OCI-LY7 (cell line): ENCODE results near the gene LPP. TPM values are rescaled to one million over a fixed set of nuclear protein-coding genes. Genes with fewer than 3 reads are reported as not detected.

Experiments
- BruUV-seq: library from RNA; stranded (reverse); fragments of 400-500 nt; replicated peaks from 2 replicates; lab custom pipeline; 2021; lab: Mats Ljungman, UMichigan
- CTCF ChIA-PET: fragments of 300-600 bp; sonication (Branson Sonifier 250); formaldehyde crosslinking; loops from one replicate; lab custom pipeline; 2022; ENCODE audit warnings: antibody characterized with exemption; ENCODE audit not compliant: unreplicated experiment; lab: Charles Lee
- POLR2A ChIA-PET: fragments of 300-600 bp; sonication (Branson Sonifier 250); formaldehyde crosslinking; loops from one replicate; lab custom pipeline; 2022; ENCODE audit warnings: antibody characterized with exemption; lab: Charles Lee
- DNase-seq: peaks from one replicate; pipeline ENCODE4 v3.0.0-alpha.2; 2015; ENCODE audit warnings: low spot score
- H2AFZ ChIP-seq: fragments of 200-600 bp; sonication (generic), shearing (Covaris generic); 2 replicates; pipeline ENCODE4 v1.6.1; 2014; ENCODE audit warnings: mild to moderate bottlenecking, antibody characterized with exemption, low read length, moderate library complexity
- H3K27ac ChIP-seq: fragments of 200-600 bp; sonication (generic); 2 replicates; pipeline ENCODE4 v1.5.1; 2014; ENCODE audit warnings: mixed run types, low read depth, mild to moderate bottlenecking, moderate library complexity, low read length, inconsistent platforms; ENCODE audit not compliant: poor library complexity, severe bottlenecking
- H3K36me3 ChIP-seq: fragments of 200-600 bp; sonication (generic); 2 replicates; pipeline ENCODE4 v1.6.1; 2014; ENCODE audit warnings: mild to moderate bottlenecking, antibody characterized with exemption, low read length, moderate library complexity, mixed read lengths; ENCODE audit not compliant: insufficient read depth
- H3K4me1 ChIP-seq: fragments of 200-600 bp; sonication (generic); 2 replicates; pipeline ENCODE4 v1.5.1; 2014; ENCODE audit warnings: mild to moderate bottlenecking, low read length; ENCODE audit not compliant: insufficient read depth, poor library complexity, severe bottlenecking
- H3K4me2 ChIP-seq: fragments of 200-600 bp; sonication (generic); 2 replicates; pipeline ENCODE4 v1.6.1; 2014; ENCODE audit warnings: mild to moderate bottlenecking, low read length
- H3K4me3 ChIP-seq: fragments of 200-600 bp; sonication (generic); 2 replicates; pipeline ENCODE4 v1.5.1; 2014; ENCODE audit warnings: mild to moderate bottlenecking, low read depth, low read length; ENCODE audit not compliant: poor library complexity, severe bottlenecking
- H3K79me2 ChIP-seq: fragments of 200-600 bp; sonication (generic); 2 replicates; pipeline ENCODE4 v1.6.1; 2016; ENCODE audit warnings: low read depth, mild to moderate bottlenecking, low read length, moderate library complexity, mixed read lengths; ENCODE audit not compliant: insufficient read depth
- H3K9me2 ChIP-seq: fragments of 200-600 bp; sonication (generic); 2 replicates; pipeline ENCODE4 v1.6.1; 2016; ENCODE audit warnings: mild to moderate bottlenecking, low read length, mixed read lengths; ENCODE audit not compliant: insufficient read depth
- H3K9me3 ChIP-seq: fragments of 200-600 bp; sonication (generic); 2 replicates; pipeline ENCODE4 v1.6.1; 2014; ENCODE audit warnings: mild to moderate bottlenecking, mixed run types, low read length, mixed read lengths
- H4K20me1 ChIP-seq: fragments of 200-600 bp; sonication (generic); 2 replicates; pipeline ENCODE4 v1.6.1; 2014; ENCODE audit warnings: mild to moderate bottlenecking, antibody characterized with exemption, low read length, moderate library complexity, mixed read lengths; ENCODE audit not compliant: insufficient read depth
- EZH2phosphoT487 ChIP-seq: fragments of 200-600 bp; sonication (generic); IDR thresholded peaks from 2 replicates; pipeline ENCODE4 v1.6.1; 2018; ENCODE audit warnings: low read depth, borderline replicate concordance, mild to moderate bottlenecking, mixed run types, antibody characterized with exemption, low read length, moderate library complexity, mixed read lengths
- intact Hi-C: fragments of 100-400 bp; cut with micrococcal nuclease; formaldehyde crosslinking; loops from one replicate; pipeline ENCODE4 v1.10.0; 2022; ENCODE audit not compliant: unreplicated experiment
- total RNA-seq, 2 experiments: library from RNA; depleted of rRNA in 1 of 2; stranded (reverse); fragments of >200 nt in 1 of 2; shearing (Covaris generic) in 1 of 2; gene quantifications; 2 replicates each; pipeline ENCODE4 v1.2.3, GENCODE V29; 2014 to 2022
- TF ChIP-seq, protein P1 (sequence below): fragments of 200-600 bp; sonication (generic); conservative IDR thresholded peaks from 2 replicates; pipeline ENCODE4 v1.5.1; 2014; ENCODE audit warnings: mild to moderate bottlenecking, antibody characterized with exemption, low read length, moderate library complexity, mixed read lengths

The LPP gene
- total RNA-seq, 2 experiments from 2014 or later: 10.9 to 119 TPM

GRCh38 chr3:188244395-188244861 lies 90.5 kb downstream of the LPP start:
- BruUV-seq: no TSS peak
- intact Hi-C loops: loop anchor here (5.0 to 10.0 kb wide), 3 partner anchors 148 to 710 kb away; no protein-coding TSS in a partner anchor
- ChIA-PET CTCF (interaction anchor here (0.6 to 0.8 kb wide), 3 partner anchors 20 to 504 kb away, joined by 3 read pairs; no protein-coding TSS in a partner anchor), POLR2A (interaction anchor here (0.7 to 5.4 kb wide), 14 partner anchors 20 to 702 kb away, joined by 3 to 74 read pairs (median 3); no protein-coding TSS in a partner anchor)
- peak overlapping the region; percentile 81 for H3K4me2 ChIP-seq
- peaks cover 54% of the 10 kb centered on the region; the same call in 1 of the 2 replicates for H3K79me2 ChIP-seq
- H3K9me3 ChIP-seq: no peaks in the 10 kb centered on the region
- H3K9me2 ChIP-seq: no peaks in the 10 kb centered on the region
- peak; percentile 76 for DNase-seq
- no peaks in the 10 kb centered on the region for H4K20me1 ChIP-seq
- no peak for TF ChIP-seq EZH2phosphoT487
- TF ChIP-seq, protein P1, sequence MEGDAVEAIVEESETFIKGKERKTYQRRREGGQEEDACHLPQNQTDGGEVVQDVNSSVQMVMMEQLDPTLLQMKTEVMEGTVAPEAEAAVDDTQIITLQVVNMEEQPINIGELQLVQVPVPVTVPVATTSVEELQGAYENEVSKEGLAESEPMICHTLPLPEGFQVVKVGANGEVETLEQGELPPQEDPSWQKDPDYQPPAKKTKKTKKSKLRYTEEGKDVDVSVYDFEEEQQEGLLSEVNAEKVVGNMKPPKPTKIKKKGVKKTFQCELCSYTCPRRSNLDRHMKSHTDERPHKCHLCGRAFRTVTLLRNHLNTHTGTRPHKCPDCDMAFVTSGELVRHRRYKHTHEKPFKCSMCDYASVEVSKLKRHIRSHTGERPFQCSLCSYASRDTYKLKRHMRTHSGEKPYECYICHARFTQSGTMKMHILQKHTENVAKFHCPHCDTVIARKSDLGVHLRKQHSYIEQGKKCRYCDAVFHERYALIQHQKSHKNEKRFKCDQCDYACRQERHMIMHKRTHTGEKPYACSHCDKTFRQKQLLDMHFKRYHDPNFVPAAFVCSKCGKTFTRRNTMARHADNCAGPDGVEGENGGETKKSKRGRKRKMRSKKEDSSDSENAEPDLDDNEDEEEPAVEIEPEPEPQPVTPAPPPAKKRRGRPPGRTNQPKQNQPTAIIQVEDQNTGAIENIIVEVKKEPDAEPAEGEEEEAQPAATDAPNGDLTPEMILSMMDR: no peak
- peak overlapping the region; percentile 7; the same call in 1 of the 2 replicates for H2AFZ ChIP-seq
- H3K4me3 ChIP-seq: peak overlapping the region; percentile 21
- H3K36me3 ChIP-seq: peaks cover 9% of the 10 kb centered on the region; the same call in 1 of the 2 replicates
- H3K27ac ChIP-seq: peak overlapping the region; percentile 98
- peaks cover 96% of the 10 kb centered on the region for H3K4me1 ChIP-seq

DNA sequence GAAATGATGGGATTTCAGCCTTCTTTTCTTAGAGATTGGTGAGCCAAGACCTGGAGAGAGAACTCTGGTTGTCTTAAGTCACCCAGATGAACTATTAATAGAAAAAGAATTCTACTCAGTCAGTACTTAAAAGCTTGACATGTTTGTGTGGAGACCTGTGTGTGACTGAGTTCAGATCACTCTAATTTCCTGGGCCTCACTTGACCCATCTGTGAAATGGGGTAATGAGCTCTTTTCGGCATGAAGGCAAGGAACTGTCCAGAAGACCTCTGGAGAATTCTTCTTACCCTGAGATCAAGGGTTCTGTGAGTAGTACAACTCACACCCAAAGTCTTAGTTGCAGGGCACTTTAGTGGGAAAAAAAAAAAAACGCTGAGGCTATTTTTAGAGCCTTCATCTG lies 92.9 kb downstream of the LPP start:
- Histone ChIP-seq H3K36me3 (peaks cover 9% of the 10 kb centered on the region; the same call in 1 of the 2 replicates), H4K20me1 (no peaks in the 10 kb centered on the region), H3K9me2 (no peaks in the 10 kb centered on the region), H3K4me2 (no peak overlapping the region), H3K9me3 (no peaks in the 10 kb centered on the region), H3K4me1 (peaks cover 71% of the 10 kb centered on the region), H2AFZ (no peak overlapping the region), H3K27ac (no peak overlapping the region), H3K4me3 (no peak overlapping the region), H3K79me2 (peaks cover 32% of the 10 kb centered on the region; the same call in 1 of the 2 replicates)
- intact Hi-C loops: loop anchor here (10.0 kb wide), 1 partner anchor 708 kb away; no protein-coding TSS in a partner anchor
- ChIA-PET POLR2A (interaction anchor here (0.6 to 1.7 kb wide), 11 partner anchors 8 to 501 kb away, joined by 3 to 8 read pairs (median 3); partner anchors contain the start of gene BCL6), CTCF (interaction anchor here (0.6 kb wide), 1 partner anchor 16 kb away, joined by 3 read pairs; no protein-coding TSS in a partner anchor)
- TF ChIP-seq, protein P1: no peak
- TF ChIP-seq EZH2phosphoT487: no peak
- no TSS peak for BruUV-seq
- DNase-seq: no peak
